Islet of Langerhans (tissue), 1 donor: ENCODE data around the gene WWOX.
A peak's percentile ranks its signal among the peaks of the same experiment; 100 is the strongest.

ENCODE experiments used
- FAIRE-seq: peaks from one replicate; lab custom pipeline; 2011; peaks lifted over from hg19 to GRCh38; lab: Jason Lieb, UNC

WWOX gene

DNA sequence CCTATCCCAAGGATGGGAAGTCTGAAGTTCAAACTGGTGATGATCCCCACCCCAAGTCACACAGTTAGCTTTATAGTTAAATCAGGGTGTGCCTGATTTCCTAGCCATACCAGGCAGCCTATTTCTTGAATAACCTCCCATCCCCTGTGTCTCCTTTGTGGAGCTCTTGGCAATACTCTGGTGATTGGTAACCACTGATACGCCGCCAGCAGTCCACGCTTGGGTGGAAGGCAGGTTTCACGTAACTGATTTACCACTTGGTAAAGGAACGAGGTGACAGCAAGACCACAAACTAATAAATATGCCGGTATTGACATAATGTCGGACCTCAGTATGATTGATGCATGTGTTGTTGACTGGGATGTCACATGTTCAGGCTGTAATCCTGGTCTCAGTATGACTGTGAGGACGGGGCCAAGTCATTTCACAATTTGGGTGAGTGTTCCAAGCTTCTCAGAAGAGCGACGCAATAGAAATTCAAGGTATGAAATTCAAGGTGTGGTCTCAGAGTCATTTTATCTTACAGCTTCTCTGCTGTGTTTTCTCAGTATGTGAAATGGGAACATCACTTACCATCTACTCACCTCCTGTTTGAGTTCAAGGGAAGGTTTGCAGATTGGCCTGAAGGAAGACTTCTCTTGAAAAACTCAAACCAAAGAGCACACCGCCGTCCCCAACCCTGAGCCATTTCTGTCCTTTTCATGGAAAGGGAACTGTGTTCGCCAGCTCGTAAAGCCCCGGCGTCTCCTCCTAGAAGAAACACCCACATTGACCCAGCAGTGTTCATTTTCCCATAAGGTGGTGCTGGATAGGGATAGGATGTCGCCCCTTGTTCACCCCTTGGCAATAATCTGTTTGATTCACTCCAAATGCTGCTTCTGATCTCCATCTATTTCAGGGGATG is 678.9 kb downstream of the WWOX start:
- no peak for FAIRE-seq

DNA sequence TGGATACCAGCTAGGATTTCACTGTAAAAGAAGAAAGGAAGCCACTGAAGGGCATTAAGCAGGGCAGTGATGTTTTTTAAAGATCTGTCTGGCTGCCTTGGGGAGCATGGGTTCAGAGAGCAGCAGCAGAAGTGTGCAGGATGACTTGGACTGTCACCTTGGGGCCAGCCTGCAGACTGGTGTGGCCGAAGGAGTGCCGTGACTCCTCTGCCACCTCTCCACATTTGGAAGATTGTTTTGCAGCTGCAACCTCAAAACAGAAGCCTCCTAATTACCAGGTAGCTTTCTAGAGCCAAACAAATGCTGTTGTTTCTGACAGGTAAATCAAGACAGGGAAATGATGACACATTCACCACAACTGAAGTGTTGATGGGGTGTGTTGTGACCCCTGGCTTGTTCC is 681.4 kb downstream of the WWOX start:
- FAIRE-seq: no peak

DNA sequence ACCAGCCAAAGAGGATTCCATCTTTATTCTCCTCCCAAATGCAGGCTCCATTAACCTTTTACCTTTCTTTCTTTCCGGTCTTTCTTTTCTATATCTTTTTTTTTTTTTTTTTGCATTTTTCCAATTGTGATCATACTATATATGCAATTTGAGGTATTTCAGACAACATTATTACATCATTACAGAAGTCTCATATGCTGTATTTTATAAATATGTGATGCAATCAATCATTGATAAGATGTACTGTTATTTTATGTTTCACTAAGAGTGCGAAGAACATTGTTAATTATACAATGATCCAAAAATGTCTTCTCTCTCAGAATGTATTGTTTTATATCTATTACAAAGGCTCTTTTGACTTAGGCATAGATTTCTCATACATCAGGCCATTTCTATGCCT is 683.1 kb downstream of the WWOX start:
- FAIRE-seq: no peak

DNA sequence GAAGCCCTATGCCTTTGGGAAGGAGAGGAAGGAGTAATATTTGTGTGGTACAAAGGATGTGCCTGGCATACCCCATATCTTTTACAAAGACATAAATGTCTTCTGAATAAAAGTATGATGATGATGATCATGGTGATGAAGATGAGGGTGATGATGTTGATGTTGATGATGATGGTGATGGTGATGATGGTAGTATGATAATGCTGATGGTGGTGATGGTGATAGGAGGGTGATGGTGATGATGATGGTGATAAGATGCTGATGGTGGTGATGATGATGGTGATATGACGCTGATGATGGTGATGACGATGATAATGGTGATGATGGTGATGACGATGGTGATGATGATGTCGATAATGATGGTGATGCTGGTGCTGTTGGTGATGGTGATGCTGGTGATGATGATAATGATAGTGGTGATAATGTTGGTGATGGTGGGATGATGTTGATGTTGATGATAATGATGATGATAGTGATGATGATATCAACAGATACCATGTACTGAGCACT is 684.2 kb downstream of the WWOX start:
- FAIRE-seq: no peak

DNA sequence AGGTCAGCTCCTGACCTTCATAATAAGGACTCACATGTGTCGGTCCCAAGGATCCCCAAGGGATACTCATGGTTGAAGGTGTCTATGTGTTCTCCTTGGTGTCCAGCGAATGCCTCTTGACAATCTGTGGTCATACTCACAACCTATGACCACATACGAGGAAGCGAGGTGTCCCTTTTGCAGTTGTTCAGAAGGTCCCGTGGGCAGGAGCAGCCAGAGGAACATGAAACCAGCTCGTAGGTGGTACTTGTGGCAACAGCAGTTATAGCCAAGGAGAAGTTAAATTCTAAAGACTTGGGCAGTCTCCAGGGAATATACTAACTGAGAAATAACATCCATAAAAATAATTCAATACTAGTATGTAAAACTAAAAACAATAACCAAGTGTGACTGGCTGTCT is 685.3 kb downstream of the WWOX start:
- no peak for FAIRE-seq

DNA sequence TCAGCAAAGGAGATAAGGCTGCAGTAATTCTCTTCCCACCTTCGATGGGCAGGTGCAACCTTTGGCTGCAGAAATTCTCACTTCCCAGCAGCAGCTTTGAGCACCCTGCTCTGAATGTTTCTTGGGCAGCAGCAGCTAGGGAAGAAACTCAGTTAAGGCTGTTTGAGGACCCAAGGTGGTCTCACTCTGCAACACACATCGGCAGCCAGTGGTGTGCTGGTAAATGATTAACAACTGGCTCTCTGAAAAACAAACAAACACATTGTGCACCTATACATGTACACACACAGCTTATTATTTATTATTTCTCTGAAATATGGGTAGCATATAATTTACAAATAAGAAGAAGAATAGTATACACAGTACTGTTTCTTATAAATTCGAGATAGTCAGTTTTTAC is 685.8 kb downstream of the WWOX start:
- FAIRE-seq: no peak

DNA sequence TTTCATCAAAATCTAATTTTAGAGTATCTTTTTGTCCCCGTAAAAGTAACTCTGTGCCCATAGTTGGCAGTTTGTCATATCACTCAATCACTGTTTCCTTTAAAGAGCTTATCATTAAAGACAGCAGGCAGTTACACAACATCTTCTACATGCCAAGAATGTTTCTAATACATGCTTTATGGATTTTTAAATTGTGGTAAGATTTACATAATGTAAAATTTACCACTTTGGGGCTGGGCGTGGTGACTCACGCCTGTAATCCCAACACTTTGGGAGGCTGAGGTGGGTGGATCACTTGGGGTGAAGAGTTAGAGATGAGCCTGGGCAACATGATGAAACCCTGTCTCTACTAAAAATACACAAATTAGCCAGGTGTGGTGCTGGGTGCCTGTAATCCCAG is 687.2 kb downstream of the WWOX start:
- FAIRE-seq: no peak

DNA sequence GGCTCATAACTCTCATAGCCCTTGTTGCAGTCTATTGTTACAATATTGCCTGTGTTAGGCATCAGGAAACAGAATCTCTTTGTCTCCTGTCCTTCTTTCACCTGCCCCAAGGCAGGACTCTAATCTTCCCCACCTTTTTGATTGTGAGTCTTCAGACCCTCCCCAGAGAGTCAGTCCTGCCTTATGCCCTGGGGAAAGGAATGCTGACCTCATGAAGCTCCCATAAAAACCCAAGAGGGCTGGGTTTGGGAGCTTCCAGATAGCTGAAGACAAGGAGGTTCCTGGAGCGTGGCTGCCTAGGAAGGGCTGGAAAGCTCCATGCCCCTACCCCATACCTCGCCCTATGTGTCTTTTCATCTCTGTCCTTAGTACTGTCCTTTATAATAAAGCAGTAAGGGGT is 688.8 kb downstream of the WWOX start:
- no peak for FAIRE-seq

DNA sequence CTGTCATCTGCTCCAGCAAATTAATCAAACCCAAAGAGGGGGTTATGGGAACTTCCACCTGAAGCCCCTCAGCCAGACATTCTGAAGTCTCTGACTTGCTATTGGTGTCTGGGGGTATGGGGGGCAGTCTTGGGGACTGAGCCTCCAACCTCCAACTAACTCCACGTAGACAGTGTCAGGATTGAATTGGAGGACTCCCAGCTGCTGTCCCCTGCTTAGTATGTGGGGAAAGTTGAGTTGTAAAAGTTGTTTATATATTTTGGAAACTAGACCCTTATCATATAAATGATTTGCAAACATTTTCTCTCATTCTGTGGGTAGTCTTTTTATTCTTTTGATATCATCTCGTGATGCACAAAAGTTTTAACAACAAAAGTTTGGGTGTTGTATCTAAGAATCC is 689.2 kb downstream of the WWOX start:
- no peak for FAIRE-seq

DNA sequence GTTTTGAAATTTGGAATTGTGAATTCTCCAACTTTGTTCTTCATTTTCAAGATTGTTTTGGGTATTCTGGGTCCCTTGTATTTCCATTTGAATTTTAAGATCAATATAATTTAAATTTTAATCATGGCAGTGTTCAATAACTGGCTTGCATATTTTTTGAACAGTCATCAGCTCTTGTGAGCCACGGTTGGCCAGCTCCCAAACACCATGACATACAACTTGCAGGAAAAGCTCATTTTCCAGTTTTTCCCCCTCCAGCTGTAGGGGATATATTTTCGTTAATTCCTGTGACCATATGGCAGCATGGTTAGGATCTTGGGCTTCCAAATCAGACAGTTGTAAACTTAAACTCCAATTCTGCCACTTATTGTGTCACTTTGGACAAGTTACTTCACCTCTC is 690.1 kb downstream of the WWOX start:
- FAIRE-seq: no peak

DNA sequence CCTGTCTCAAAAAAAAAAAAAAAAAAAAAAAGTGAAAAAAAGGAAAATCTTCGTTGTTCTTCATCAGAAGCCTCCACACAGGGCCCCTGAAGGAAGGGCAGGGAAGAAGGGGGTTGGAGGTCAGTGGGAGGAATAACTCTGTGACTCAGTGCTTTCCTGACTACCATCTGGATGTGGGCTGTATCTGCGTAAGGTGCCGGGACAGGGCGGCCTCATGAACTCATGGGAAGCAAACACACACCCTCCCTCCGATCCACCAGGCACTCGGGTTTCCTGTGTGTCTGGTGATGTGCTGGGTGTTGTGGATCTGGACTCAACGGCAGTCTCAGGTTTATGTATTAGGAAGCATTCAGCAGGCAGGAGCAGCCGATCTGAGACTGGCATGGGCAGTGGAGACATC is 691.6 kb downstream of the WWOX start:
- FAIRE-seq: no peak

DNA sequence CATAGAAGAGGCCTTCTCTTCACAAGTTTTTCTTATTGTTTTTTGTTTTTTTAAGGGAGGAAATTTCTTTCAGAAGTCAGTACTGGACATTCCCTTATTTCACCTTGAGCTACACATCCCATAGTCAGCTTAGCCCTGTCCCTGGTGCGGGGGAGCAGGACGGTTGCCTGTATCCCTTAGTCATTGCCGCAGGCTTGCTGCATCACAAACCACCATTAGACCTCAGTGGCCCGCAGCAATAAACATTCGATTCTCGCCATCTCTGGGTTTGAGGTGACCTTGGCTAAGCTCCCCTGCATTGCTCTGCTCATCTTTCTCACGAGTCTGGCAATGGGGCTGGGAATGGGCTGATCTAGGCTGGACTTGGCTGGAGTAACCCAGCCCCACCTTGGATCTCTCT is 692.5 kb downstream of the WWOX start:
- FAIRE-seq: no peak

DNA sequence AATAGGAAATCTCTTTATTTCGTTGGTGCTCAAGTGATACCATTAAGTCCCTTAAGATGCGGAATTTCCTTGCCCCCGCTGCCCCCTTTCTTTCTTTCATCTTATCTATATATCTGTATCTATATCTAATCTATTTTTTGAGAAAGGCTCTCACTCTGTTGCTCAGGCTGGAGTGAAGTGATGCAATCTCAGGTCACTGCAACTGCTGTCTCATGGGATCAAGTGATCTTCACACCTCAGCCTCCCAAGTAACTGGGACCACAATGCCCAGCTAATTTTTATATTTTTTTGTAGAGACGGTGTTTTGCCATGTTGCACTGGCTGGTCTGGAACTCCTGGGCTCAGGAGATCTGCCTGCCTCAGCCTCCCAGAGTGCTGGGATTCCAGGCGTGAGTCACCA is 693.5 kb downstream of the WWOX start:
- FAIRE-seq: no peak

DNA sequence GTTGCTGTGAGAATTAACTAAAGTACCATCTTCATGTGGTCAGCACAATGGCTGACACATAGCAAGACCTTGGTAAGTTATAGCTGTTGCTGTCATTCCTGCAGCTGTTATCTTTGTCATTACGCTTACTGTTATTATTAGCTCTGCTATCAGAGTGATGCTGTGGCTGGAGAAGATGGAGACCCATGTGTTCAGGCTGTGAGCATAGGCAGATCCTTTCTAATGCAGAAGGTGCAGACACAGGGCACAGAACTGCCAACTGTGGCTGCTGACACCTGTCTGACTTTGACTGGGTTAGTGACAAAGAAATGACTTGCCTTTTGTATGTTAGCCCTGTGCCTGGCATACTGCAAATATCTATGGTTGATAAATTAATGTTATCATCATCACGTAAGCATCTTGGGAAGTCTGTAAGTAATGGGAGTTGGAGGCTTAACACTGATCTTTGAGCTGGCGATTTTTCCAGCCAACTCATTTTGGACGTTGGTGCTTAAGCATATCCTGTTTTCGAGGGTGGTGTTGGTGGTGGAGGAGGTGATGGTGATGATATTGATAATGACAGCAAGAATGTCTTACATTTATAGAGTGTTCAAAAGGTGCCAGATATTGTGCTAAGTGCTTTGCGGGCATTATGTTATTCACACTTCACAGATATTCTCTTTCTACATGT is 695.3 kb downstream of the WWOX start:
- no peak for FAIRE-seq

DNA sequence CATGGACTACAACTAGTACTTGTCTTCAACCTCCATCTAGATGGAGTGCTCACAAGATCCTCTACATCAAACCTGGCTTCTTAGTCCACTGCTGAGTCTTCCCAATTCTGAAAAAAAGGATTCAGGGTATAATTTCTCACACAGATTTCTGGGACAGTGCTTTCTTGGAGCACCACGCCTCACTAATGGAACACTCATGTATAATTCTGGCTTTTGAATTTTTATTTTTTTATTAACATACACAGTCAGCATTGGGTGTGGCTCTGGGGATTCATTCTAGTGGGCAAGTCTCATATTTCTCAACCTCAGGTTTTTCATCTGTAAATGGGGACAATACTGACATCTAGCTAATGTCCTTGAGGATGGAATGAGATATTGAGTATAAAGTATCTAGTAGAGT is 696.0 kb downstream of the WWOX start:
- no peak for FAIRE-seq

DNA sequence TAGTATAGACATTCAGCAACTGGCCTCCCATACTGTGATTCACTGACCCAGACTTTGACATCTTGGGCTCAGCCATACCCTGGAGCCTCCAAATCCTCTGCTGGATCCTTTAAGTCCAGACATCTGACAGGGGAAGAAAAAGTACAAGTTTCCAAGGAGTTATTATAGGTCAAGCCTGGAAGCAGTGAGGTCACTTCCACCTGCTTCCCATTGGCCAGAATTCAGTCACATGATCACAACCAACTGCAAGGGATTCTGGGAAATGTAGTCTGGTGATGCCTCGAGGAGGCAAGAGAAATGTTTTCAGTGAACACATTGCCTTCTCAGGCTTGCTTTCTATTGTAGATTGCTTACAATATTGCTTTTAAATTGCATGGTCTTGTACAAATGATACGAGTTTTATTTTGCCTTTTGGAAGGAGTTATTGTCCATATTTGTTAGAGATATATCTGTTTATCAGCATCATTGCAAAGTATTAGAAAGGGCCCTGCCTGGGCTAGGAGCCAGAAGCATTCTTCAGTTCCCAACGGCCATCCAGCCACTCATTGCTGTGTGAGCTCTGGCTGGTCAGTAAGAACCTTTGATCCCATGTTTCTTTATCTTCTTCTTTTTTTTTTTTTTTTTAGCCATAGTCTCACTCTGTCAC is 696.9 kb downstream of the WWOX start:
- no peak for FAIRE-seq

DNA sequence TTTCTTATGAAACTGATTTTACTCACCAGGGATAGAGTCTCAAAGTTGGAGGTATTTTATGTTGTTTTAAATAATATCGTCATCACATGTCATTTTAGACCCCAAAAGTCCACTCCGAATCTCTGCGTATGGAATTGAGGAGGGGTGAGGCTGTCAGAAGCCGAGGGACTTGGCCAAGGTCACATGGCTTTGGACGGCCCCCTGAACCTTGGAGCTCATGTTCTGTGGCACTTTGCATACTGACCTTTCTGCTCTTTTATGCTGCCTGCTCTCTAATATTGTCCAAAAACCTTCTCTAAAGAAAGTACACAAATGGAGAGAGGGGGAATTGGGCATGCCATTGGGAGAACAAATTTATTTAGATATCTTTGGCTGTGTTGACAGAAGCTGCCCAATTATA is 700.0 kb downstream of the WWOX start:
- no peak for FAIRE-seq

DNA sequence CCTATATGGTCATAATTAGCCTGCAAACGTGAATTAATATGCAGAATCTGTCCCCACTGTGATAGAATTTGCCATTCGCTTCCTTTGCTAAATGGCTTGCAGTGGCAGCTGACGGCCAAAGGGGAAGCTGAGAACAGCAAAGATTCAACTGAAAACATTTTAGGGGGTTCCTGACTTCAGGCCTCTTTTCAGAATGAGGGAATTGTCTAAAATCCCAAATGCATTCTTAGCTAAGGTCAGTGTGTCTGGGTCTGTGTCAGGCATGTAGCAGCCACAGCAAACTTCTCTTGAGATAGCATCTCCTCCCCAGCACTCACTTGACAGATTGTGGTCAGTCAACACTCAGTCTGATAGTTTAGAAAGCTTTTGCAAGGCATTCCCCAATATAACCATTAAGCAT is 701.1 kb downstream of the WWOX start:
- no peak for FAIRE-seq

DNA sequence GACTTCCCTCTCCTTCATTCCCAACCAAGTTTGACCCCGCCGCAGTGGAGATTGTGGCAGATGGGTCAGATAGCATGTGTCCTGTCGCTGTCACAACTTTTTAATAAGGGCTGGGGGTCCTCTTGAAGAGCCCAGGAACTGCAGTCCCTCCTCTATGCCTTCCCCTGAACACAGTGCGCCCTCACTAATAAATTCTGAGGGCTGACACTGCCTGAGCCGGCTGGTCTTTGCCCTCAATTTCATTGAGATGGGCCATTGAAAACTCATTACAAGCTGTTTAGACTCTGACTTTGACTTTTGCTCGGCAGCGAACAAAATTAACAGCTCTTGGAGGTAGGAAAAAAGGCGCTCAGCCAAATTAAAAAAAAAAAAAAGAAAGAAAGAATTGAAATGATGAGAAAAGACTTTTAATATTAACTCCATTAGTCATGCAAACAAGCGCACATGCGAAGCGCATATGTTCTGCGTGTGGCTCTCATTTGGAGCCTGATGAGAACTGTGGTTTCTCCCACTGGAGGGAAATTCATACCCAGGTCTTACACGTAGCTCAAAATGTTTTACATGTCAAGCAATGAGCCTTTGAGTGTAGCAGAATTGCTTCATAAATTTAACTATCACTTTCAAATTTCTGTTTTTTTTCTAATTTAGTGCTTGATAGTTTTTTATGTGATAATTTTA is 704.7 kb downstream of the WWOX start:
- FAIRE-seq: peak; percentile 9

DNA sequence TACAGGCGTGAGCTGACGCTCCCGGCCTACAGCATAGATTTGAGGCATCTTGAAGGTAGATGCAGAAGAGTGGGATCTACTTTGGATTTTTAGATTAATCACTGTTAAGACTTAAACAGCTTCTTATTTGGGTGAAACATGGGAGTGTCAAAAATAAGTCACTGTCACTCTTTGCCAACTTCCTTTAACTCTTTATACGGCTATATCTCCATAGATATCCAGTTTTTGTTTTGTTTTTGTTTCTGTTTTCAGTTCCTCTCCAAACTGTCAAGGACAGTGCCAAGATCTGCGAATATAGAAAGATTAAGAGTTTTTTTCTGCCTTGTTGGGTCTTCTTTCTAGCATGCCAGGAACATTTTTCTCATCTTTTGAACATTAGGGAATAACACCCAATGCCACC is 706.1 kb downstream of the WWOX start:
- FAIRE-seq: no peak

DNA sequence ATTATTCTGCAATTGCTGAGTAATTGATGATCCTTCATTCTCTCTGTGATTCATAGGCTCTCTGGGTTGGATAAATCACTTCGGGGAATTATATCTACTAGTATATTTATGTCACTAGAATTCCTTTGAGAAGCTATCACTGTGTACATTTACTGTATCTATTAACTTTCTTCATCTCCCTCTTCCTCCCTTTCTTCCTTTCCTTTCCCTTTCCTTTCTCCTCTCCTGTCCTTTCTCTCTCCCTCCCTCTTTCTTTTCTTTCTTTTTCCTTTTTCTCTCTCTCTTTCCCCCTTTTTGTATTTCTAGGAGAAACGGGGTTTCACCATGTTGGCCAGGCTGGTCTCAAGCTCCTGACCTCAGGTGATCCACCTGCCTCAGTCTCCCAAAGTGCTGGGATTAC is 711.8 kb downstream of the WWOX start:
- FAIRE-seq: no peak

DNA sequence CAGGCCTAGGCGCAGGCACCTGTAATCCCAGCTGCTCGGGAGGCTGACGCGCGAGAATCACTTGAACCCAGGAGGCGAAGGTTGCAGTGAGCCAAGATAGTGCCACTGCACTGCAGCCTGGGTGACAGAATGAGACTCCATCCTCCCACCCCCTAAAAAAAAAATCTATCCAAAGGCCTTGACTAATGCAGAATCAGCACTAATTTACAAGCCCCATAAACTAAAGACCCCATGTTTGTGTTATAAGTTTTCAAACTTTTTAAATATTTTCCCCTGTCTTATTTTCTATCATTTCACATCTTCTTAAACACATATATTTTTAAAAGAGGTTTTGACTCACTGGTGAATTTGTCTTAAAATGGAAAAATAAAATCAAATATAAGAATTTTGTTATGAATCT is 713.1 kb downstream of the WWOX start:
- FAIRE-seq: no peak
